SK-N-SH (cell line): ENCODE data around the gene AGAP4. TPM values are rescaled to one million over a fixed set of nuclear protein-coding genes. Genes with fewer than 3 reads are reported as not detected.

Source experiments
- CTCF ChIA-PET: fragments of 300-600, 350-600 bp; formaldehyde crosslinking; extraction: SDS; loops from one replicate; lab custom pipeline; 2021; lab: Yijun Ruan, JAX
- POLR2A ChIA-PET: fragments of 350-600 bp; sonication (Branson Sonifier 250); formaldehyde crosslinking; extraction: SDS; loops from one replicate; lab custom pipeline; 2020; ENCODE audit warnings: antibody characterized with exemption, inconsistent platforms; lab: Yijun Ruan, JAX
- DNase-seq: peaks from one replicate; pipeline ENCODE4 v3.0.0; 2012
- H2AFZ ChIP-seq: fragments of 200-600 bp; sonication (generic); 2 replicates; pipeline ENCODE4 v1.8.1; 2016; ENCODE audit warnings: antibody characterized with exemption, mild to moderate bottlenecking, low read depth
- H3F3A ChIP-seq: fragments of 200-600 bp; sonication (generic); replicated peaks from 2 replicates; pipeline ENCODE3; 2016; ENCODE audit warnings: antibody characterized with exemption, mild to moderate bottlenecking; ENCODE audit not compliant: insufficient read depth
- H3K27ac ChIP-seq, 2 experiments: fragments of 200-500 bp in 1 of 2; fragments of 200-600 bp in 1 of 2; sonication (Bioruptor generic) in 1 of 2; sonication (generic), shearing (Covaris generic) in 1 of 2; 2 replicates each; pipeline versions ENCODE4 v1.5.1 to v1.6.1; 2014 to 2016; ENCODE audit warnings: low read depth in 2 of 2, inconsistent platforms in 1 of 2, low read length in 1 of 2, mild to moderate bottlenecking in 1 of 2, mixed read lengths in 1 of 2
- H3K27me3 ChIP-seq: fragments of 200-600 bp; sonication (generic), shearing (Covaris generic); 2 replicates; pipeline ENCODE4 v1.6.1; 2016; ENCODE audit warnings: mixed run types; ENCODE audit not compliant: insufficient read depth
- H3K36me3 ChIP-seq, 2 experiments: fragments of 200-500 bp in 1 of 2; fragments of 200-600 bp in 1 of 2; sonication (Bioruptor generic) in 1 of 2; sonication (generic) in 1 of 2; replicated peaks in 1 of 2; 2 replicates each; pipeline versions ENCODE3 to v1.5.1; 2014 to 2016; ENCODE audit warnings: low read length in 1 of 2, mild to moderate bottlenecking in 1 of 2; ENCODE audit not compliant: insufficient read depth in 2 of 2, control insufficient read depth in 1 of 2
- H3K4me1 ChIP-seq, 2 experiments: fragments of 200-500 bp in 1 of 2; fragments of 200-600 bp in 1 of 2; sonication (Bioruptor generic) in 1 of 2; sonication (generic), shearing (Covaris generic) in 1 of 2; 2 replicates each; pipeline versions ENCODE4 v1.5.1 to v1.6.1; 2014 to 2016; ENCODE audit warnings: low read depth in 1 of 2, low read length in 1 of 2, mixed run types in 1 of 2; ENCODE audit not compliant: insufficient read depth in 2 of 2, control insufficient read depth in 1 of 2
- H3K4me2 ChIP-seq: fragments of 200-600 bp; sonication (generic), shearing (Covaris generic); 2 replicates; pipeline ENCODE4 v1.6.1; 2017; ENCODE audit warnings: mixed run types
- H3K4me3 ChIP-seq, 2 experiments: fragments of 200-500 bp in 1 of 2; fragments of 200-600 bp in 1 of 2; sonication (Bioruptor generic) in 1 of 2; sonication (generic), shearing (Covaris generic) in 1 of 2; 2 replicates each; pipeline versions ENCODE4 v1.5.1 to v1.8.1; 2014 to 2016; ENCODE audit warnings: low read depth in 2 of 2, inconsistent platforms in 1 of 2, low read length in 1 of 2, mild to moderate bottlenecking in 1 of 2, mixed read lengths in 1 of 2, moderate library complexity in 1 of 2
- H3K79me2 ChIP-seq: fragments of 200-600 bp; sonication (generic); 2 replicates; pipeline ENCODE4 v1.8.1; 2017; ENCODE audit warnings: mild to moderate bottlenecking; ENCODE audit not compliant: insufficient read depth
- H3K9ac ChIP-seq: fragments of 200-600 bp; sonication (generic); 2 replicates; pipeline ENCODE4 v1.6.1; 2017; ENCODE audit warnings: mixed run types
- H3K9me2 ChIP-seq: fragments of 200-600 bp; sonication (generic); 2 replicates; pipeline ENCODE4 v1.6.1; 2017; ENCODE audit warnings: mixed run types
- H3K9me3 ChIP-seq: fragments of 200-600 bp; sonication (generic); 2 replicates; pipeline ENCODE4 v1.6.1; 2017; ENCODE audit warnings: mixed run types, mild to moderate bottlenecking, moderate library complexity
- H4K20me1 ChIP-seq: fragments of 200-600 bp; sonication (generic); 2 replicates; pipeline ENCODE4 v1.6.1; 2017; ENCODE audit warnings: mild to moderate bottlenecking, mixed run types; ENCODE audit not compliant: insufficient read depth
- CHD2 ChIP-seq: fragments of 150-350 bp; IDR thresholded peaks from 2 replicates; pipeline ENCODE4 v1.6.1; 2018; ENCODE audit warnings: low read length; ENCODE audit not compliant: partially characterized antibody
- EP300 ChIP-seq, 2 experiments: IDR thresholded peaks; 2 replicates each; pipeline versions ENCODE4 v1.4.0 to v1.6.1; 2012; ENCODE audit warnings: borderline replicate concordance in 1 of 2, low read depth in 1 of 2, low read length in 1 of 2
- FOSL2 ChIP-seq: IDR thresholded peaks from 2 replicates; pipeline ENCODE4 v1.4.0; 2012; ENCODE audit warnings: low read depth, mild to moderate bottlenecking, moderate library complexity, borderline replicate concordance
- FOXM1 ChIP-seq: IDR thresholded peaks from 2 replicates; pipeline ENCODE4 v1.4.0; 2012; ENCODE audit warnings: low read depth, mild to moderate bottlenecking
- GABPA ChIP-seq: IDR thresholded peaks from 2 replicates; pipeline ENCODE4 v1.4.0; 2012; ENCODE audit warnings: low read depth, mild to moderate bottlenecking
- GATA2 ChIP-seq: sonication (generic); formaldehyde crosslinking; IDR thresholded peaks from 2 replicates; pipeline ENCODE4 v1.5.0; 2020; ENCODE audit warnings: mild to moderate bottlenecking, missing genetic modification reagents
- JUND ChIP-seq: IDR thresholded peaks from 2 replicates; pipeline ENCODE4 v1.4.0; 2012
- MXI1 ChIP-seq: IDR thresholded peaks from 2 replicates; pipeline ENCODE4 v1.6.1; 2012; ENCODE audit warnings: mild to moderate bottlenecking, low read depth, low read length, improper control_type of control experiment
- NFIC ChIP-seq: IDR thresholded peaks from 2 replicates; pipeline ENCODE4 v1.4.0; 2012; ENCODE audit warnings: borderline replicate concordance
- POLR2AphosphoS5 ChIP-seq: IDR thresholded peaks from 2 replicates; pipeline ENCODE4 v1.6.1; 2012; ENCODE audit warnings: low read depth, low read length
- RAD21 ChIP-seq: IDR thresholded peaks from 2 replicates; pipeline ENCODE4 v1.6.1; 2012; ENCODE audit warnings: mild to moderate bottlenecking, low read length
- REST ChIP-seq: IDR thresholded peaks from 2 replicates; pipeline ENCODE4 v1.6.1; 2012; ENCODE audit warnings: mild to moderate bottlenecking, low read depth, low read length, moderate library complexity
- RXRA ChIP-seq: IDR thresholded peaks from 2 replicates; pipeline ENCODE4 v1.4.0; 2012; ENCODE audit warnings: low read depth, mild to moderate bottlenecking, borderline replicate concordance
- SIN3A ChIP-seq: IDR thresholded peaks from 2 replicates; pipeline ENCODE4 v1.6.1; 2012; ENCODE audit warnings: low read depth, mild to moderate bottlenecking, low read length, moderate library complexity, borderline replicate concordance
- SMC3 ChIP-seq: IDR thresholded peaks from 2 replicates; pipeline ENCODE4 v1.6.1; 2012; ENCODE audit warnings: low read depth, low read length, improper control_type of control experiment
- TCF12 ChIP-seq: IDR thresholded peaks from 2 replicates; pipeline ENCODE4 v1.4.0; 2012
- TEAD4 ChIP-seq: IDR thresholded peaks from 2 replicates; pipeline ENCODE4 v1.4.0; 2012; ENCODE audit warnings: mild to moderate bottlenecking, borderline replicate concordance; ENCODE audit not compliant: insufficient read depth
- USF1 ChIP-seq: IDR thresholded peaks from 2 replicates; pipeline ENCODE4 v1.4.0; 2012; ENCODE audit warnings: low read depth, borderline replicate concordance
- USF2 ChIP-seq: fragments of 150-350 bp; IDR thresholded peaks from 2 replicates; pipeline ENCODE4 v1.6.1; 2017; ENCODE audit warnings: antibody characterized with exemption, low read length, low read depth, borderline replicate concordance
- WGBS: methylation state at CpG from one replicate; pipeline ENCODE4 v1.1.6; 2017; ENCODE audit warnings: low lambda C conversion rate; 5-methylcytosine and 5-hydroxymethylcytosine counted together
- polyA plus RNA-seq, 3 experiments: library from polyadenylated mRNA; depleted of rRNA; stranded (reverse); fragments of >200 nt; gene quantifications; 2 replicates each; pipeline ENCODE4 v1.2.3, GENCODE V29; 2012
- TF ChIP-seq, protein P1 (sequence below): fragments of 150-350 bp; IDR thresholded peaks from 2 replicates; pipeline ENCODE4 v1.6.1; 2016; ENCODE audit warnings: mild to moderate bottlenecking, low read depth, low read length

The AGAP4 gene
- polyA plus RNA-seq, 1 of the 3 experiments (the other 2 are of a cell fraction): 17.6 TPM

DNA sequence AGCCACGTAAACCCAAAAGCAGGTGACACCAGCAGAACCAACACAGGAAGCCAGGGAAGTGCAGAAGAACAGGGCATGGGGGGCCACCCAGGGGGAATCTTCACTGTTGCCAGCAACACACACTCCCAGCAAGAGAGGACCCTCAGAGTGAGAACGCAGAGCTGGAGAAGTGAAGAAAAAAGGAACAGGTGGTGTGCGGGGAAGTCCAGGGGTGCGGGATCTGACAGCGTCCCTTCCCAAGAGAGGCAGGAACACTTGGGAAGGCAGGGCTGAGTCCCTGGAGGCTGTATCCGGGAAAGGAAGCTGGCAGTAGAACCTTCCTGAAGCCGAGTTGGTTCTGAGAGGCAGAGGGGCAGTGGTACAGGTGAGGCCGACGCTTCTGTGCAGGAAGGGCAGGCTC lies 27.7 kb downstream of the AGAP4 start:
- Histone ChIP-seq H3K9me3 (no peaks in the 10 kb centered on the region), H3K27me3 (no peaks in the 10 kb centered on the region), H4K20me1 (no peaks in the 10 kb centered on the region), H3F3A (peaks cover under 1% of the 10 kb centered on the region), H3K79me2 (no peaks in the 10 kb centered on the region), H3K27ac (no peak overlapping the region), H3K36me3 (no peaks in the 10 kb centered on the region), H2AFZ (no peak overlapping the region)
- DNase-seq: no peak
- 80% methylated on average over 9 of the region's 9 CpGs for WGBS
- CTCF ChIA-PET: interaction anchor here (1.3 kb wide), 1 partner anchor 9 kb away, joined by 4 read pairs; no protein-coding TSS in a partner anchor
- no peak for TF ChIP-seq SMC3
- TF ChIP-seq, all 33 proteins: peak for 0
- Histone ChIP-seq H3K4me1 (no peaks in the 10 kb centered on the region), H3K9ac (no peak overlapping the region), H3K9me2 (no peaks in the 10 kb centered on the region), H3K4me2 (no peak overlapping the region), H3K4me3 (no peak overlapping the region)
- POLR2A ChIA-PET: no interaction called here

- 71% methylated on average over 3 of the region's 3 CpGs for WGBS
- Histone ChIP-seq H3K4me2 (no peak overlapping the region), H3K9ac (no peak overlapping the region), H3K27ac (no peak overlapping the region), H3K4me3 (no peak overlapping the region), H4K20me1 (no peaks in the 10 kb centered on the region), H3K4me1 (no peaks in the 10 kb centered on the region), H3F3A (peaks cover 3% of the 10 kb centered on the region), H3K79me2 (no peaks in the 10 kb centered on the region), H3K9me3 (no peaks in the 10 kb centered on the region), H3K27me3 (no peaks in the 10 kb centered on the region), H2AFZ (no peak overlapping the region)
- CTCF ChIA-PET: no interaction called here
- POLR2A ChIA-PET: no interaction called here
- TF ChIP-seq USF2 (no peak), GATA2 (no peak), POLR2AphosphoS5 (no peak), TCF12 (no peak), EP300 (IDR thresholded peaks at IDR 0.05; ENCODE audit: borderline replicate concordance in 1 of 2, low read depth in 1 of 2, low read length in 1 of 2) (no peak), SMC3 (no peak), NFIC (no peak), SIN3A (no peak), JUND (no peak), RAD21 (no peak), MXI1 (no peak), FOSL2 (no peak), USF1 (no peak), TEAD4 (no peak), FOXM1 (no peak), GABPA (no peak), CHD2 (no peak), REST (no peak), RXRA (no peak)
- TF ChIP-seq, protein P1, sequence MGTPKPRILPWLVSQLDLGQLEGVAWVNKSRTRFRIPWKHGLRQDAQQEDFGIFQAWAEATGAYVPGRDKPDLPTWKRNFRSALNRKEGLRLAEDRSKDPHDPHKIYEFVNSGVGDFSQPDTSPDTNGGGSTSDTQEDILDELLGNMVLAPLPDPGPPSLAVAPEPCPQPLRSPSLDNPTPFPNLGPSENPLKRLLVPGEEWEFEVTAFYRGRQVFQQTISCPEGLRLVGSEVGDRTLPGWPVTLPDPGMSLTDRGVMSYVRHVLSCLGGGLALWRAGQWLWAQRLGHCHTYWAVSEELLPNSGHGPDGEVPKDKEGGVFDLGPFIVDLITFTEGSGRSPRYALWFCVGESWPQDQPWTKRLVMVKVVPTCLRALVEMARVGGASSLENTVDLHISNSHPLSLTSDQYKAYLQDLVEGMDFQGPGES: no peak
- TF ChIP-seq, all 33 proteins: peak for 0
- no peaks in the 10 kb centered on the region for H3K36me3 ChIP-seq
- DNase-seq: no peak
- H3K9me2 ChIP-seq: no peaks in the 10 kb centered on the region
These were observed 29.4 kb downstream of the AGAP4 start for GRCh38 chr10:45817912-45818311.
